Ishikawa (cell line): ENCODE measurements around the gene DIPK1B.
A peak's percentile ranks its signal among the peaks of the same experiment; 100 is the strongest.

Source experiments
- CEBPB ChIP-seq: IDR thresholded peaks from 2 replicates; pipeline ENCODE4 v1.6.1; 2012
- CREB1 ChIP-seq: IDR thresholded peaks from 2 replicates; pipeline ENCODE4 v1.6.1; 2012; ENCODE audit warnings: low read depth
- EP300 ChIP-seq: IDR thresholded peaks from 2 replicates; pipeline ENCODE4 v1.6.1; 2012; ENCODE audit warnings: borderline replicate concordance
- RAD21 ChIP-seq: IDR thresholded peaks from 2 replicates; pipeline ENCODE4 v1.6.1; 2012; ENCODE audit warnings: low read depth
- REST ChIP-seq: IDR thresholded peaks from 2 replicates; pipeline ENCODE4 v1.6.1; 2012; ENCODE audit warnings: low read depth, mild to moderate bottlenecking
- YY1 ChIP-seq: IDR thresholded peaks from 2 replicates; pipeline ENCODE4 v1.6.1; 2012; ENCODE audit warnings: low read depth
- ZBTB7A ChIP-seq: IDR thresholded peaks from 2 replicates; pipeline ENCODE4 v1.6.1; 2012; ENCODE audit warnings: low read depth

DNA sequence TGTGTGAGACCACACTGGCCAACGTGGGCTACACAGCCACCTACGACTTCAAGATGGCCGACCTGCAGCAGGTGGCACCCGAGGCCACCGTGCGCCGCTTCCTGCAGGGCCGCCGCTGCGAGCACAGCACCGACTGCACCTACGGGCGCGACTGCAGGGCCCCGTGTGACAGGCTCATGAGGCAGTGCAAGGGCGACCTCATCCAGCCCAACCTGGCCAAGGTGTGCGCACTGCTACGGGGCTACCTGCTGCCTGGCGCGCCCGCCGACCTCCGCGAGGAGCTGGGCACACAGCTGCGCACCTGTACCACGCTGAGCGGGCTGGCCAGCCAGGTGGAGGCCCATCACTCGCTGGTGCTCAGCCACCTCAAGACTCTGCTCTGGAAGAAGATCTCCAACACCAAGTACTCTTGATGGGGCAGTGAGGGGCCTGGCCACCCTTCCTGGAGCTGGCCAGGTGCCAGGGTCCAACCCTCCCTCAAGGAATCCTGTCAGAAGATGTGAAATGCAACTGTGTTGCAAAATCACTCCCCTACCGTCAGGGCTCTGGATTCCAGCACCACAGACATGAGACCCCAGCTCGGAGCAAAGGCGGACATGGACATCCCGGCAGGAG is 11.1 kb downstream of the DIPK1B start:
- TF ChIP-seq RAD21, result no peak
- TF ChIP-seq EP300, result no peak
- TF ChIP-seq CREB1, result no peak
- no peak for TF ChIP-seq CEBPB
- peak; percentile 44; the same call in 1 of the 2 replicates for TF ChIP-seq YY1
- no peak for TF ChIP-seq ZBTB7A
- TF ChIP-seq REST, result no peak
